GM19035 (cell line): Measurements from ENCODE around the gene ALDH3A2.
"Not testable (repeated sequence)": the region's sequence is repeated elsewhere in the genome, so short reads cannot be mapped to it uniquely, and the experiment has no call there.

Experiments used
- ATAC-seq: cut with Tn5 transposase; IDR thresholded peaks from one replicate; pipeline ENCODE4 v1.9.1; 2021; ENCODE audit not compliant: unreplicated experiment

ALDH3A2 gene

DNA sequence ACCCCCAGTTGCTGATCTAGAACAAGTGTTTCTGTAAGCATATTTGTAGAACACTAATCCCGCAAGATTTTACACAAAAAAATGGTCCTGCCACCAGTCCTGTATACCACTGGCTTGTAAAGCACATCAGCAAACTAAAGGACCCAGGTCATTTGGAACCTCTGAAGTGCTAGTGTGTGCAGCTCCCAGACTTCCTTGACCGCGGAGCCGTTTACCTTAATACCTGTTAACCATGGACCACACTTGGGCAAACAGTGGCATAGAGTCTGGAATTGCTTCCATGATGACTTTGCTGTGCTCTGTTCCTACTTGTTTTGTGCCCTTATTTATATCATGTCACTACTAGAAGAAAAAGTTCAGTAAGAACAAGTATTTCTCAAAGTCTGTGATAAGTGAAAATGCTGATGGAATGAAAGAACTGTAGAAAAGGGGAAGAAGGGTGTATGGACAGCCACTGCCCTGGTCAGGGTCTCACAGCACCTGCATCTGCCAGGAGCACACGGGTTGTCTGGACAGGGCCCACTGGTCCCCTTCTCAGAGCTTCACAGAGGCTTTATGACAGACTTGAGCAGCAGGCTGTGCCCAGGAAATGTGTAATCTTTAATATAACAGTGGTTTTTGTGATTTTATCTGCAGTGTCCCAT, 29.3 kb downstream of the ALDH3A2 start:
- no peak for ATAC-seq

DNA sequence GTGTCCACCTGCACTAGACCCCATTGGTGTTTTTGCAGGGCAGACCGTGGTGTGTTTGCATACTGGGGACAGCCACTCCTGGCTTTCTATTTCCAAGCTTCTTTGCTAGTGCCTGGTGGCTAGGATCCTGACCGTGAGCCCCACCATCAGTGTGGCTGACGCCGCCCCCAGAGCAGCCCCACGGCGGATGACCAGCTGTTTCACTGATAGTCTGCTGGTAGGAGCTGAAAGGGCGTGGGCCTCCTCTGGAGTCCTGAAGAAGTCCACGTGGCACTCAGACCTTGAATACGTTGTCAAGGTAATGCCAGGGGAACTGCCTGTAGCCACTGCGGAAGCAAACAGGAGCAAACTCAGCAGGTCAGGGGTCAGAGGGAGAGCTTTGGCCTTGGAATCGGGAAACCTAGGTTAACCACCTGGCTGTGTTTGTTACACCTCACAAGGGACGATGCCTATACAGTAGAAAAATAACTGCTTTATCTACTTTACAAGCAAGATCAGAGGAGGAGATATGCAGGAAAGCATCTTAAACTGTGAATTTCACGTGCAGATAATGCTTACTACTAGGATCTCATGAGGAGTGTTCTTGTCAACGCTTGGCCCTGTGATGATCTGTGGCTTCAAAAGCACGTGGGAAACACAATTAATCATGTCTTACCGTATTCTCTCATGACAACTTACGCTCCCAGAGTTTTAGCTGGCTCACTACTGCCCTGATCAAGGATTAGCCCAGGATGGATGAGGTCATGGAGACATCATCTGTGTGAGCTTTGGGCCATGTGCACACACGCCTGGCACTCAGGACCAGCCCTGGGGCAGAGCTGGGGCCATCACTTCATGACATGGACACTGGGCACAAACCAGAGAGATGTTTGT, 30.3 kb downstream of the ALDH3A2 start:
- no peak for ATAC-seq

DNA sequence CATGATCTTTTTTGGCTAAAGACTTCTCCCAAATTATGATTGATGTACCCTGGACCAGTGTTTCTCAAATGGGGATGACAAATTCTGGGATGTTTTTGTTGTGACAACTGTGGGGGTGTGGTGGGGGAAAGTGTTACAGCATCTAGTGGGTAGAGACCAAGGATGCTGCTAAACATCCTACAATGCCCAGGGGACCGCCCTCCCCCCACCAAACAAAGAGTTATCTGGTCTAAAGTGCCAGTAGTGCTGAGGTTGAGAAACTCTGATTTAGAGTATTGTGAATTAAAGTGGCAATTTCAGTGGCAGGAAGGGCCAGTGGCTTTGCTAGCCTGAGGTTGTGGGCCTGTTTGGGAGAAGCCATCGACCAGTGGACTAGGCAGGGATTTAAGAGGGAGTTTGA, 34.6 kb downstream of the ALDH3A2 start:
- no peak for ATAC-seq

DNA sequence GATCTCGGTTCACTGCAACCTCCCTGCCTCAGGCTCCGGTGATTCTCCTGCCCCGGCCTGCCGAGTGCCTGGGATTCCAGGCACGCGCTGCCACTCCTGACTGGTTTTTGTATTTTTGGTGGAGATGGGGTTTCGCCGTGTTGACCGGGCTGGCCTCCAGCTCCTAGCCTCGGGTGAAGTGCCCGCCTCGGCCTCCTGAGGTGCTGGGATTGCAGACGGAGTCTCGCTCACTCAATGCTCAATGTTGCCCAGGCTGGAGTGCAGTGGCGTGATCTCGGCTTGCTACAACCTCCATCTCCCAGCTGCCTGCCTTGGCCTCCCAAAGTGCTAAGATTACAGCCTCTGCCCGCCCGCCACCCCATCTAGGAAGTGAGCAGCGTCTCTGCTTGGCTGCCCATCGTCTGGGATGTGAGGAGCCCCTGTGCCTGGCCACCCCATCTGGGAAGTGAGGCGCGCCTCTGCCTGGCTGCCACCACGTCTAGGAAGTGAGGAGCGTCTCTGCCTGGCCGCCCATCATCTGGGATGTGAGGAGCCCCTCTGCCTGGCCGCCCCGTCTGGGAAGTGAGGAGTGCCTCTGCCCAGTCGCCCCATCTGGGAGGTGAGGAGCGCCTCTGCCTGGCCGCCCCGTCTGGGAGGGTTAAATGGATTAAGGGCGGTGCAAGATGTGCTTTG, 36.5 kb downstream of the ALDH3A2 start:
- ATAC-seq: not testable (repeated sequence)

DNA sequence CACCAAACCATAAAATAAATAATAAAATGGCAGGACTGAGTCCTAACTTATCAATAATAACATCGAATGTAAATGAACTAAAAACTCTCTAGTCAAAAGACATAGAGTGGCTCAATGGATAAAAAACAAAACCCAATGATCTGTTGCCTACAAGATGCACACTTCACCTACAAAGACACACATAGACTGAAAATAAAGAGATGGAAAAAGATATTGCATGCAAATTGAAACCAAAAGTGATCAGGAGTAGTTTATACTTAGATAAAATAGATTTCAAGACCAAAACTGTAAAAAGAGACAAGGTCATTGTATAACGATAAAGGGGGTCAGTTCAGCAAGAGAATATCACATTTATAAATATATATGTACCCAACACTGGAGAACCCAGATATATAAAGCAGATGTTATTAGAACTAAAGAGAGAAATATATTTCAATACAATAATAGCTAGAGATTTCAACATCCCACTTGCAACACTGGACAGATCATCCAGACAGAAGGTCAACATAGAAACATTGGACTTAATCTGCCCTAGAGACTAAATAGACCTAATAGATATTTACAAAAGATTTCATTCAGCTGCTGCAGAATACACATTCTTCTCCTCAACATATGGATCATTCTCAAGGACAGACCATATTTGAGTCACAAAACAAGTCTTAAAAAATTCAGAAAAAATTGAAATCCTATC, 38.0 kb downstream of the ALDH3A2 start:
- ATAC-seq: no peak

DNA sequence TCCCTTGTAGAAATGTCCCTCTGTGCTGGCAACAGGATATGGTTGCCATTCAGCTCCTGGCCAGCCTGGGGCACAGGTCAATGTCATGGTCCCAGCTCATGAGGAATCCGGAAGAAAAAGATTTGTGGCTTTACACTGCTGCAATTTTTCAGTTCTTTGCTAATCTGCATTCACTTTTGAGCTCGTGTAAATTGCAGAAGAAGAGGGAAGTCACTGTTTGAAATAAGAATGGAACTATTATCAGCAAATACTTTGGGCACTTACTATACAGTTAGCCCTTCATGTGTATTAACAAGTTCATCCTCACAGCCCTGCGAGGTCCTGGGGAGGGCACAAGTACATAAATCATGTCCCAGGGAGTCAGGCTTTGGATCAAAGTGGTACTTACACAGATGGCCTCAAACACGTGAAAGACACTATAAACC, 53.7 kb downstream of the ALDH3A2 start:
- ATAC-seq: no peak

DNA sequence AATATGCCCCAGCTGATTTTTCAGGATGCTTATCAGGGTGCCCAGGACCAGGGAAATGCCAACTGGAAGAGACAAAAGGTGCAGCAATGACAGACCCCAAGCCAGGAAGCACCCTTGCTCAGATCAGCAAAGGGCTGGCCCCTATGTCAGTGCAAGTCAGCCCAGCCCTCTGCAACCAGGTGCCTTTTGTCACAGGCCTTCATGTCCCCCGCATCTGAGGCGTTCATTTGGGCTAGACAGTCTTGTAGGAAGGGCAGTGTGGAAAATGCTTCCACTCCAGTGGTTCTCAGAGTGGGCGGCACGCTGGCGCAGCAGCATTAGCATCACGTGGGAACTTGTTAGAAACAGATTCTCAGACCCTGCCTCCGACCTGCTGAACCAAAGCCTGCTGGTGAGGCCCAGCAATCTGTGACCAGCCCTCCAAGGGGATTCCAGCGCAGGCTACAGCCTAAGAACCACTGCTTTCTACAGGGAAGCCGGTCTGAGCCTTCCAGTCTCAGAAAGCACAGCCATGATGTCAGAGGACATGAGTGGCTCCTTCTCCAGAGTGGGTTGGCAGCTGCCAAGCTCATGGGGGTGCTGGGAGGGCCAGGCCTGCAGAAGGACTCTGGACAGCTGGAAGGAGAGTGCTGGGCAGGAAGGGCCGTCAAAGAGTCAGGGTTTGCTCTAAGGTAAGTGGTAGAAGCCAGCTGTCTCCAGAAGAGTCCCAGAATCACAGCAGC, 54.7 kb downstream of the ALDH3A2 start:
- ATAC-seq: no peak

DNA sequence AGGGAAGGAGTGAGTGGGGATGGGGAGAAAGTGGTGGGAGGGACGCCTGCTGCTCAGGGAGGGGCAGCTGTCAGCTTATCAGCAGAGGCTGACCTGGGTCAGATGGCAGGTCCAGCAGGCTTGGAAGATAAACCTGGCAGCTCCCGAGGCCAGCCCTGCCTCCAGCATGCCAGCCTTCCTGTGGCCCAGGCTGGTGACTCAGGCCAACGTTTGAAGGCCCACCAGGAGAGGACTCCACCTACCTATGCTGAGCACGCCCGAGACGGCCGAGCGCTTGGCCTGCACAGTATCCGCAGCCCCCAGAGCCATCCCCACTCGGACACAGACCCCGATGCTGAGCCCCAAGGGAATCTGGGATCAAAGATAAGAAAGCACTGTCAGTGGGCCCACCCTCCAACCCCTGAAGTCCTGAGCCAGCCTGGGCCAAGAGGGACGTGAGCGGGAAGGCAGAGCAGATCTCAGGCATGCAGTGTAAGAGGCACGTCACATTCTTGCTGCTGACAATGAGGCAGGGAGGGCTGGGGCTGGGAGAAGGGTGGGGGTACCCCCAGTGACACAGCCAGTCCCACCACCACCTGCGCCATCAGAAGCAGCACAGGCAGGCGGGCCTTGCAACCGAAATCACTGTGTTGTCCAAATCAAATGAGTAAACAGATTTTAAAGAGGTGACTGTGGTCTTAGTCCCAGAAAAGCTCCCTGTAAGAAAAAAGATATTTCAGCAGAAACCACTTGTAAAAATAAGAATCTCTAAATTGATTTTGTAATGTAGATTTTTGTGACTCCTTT, 55.5 kb downstream of the ALDH3A2 start:
- ATAC-seq: no peak

DNA sequence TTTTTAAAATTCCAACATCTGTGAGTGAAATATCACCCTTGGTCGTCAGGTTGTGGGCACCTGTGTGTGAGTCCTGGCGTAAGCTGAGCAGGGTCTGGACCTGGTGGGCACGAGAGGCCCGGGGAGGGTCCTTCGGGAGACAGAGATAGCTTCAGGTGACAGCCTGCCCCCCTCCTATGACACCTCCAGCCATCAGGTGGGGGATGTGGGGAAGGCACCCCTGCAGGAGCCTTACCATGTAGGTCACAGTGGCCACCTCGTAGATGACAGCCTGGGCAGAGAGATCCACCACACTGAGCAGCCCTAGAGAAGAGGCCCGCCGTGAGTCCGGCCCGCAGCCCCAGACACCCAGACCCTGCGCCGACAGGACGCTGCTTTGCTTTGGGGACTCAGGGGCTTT, 56.6 kb downstream of the ALDH3A2 start:
- ATAC-seq: no peak

DNA sequence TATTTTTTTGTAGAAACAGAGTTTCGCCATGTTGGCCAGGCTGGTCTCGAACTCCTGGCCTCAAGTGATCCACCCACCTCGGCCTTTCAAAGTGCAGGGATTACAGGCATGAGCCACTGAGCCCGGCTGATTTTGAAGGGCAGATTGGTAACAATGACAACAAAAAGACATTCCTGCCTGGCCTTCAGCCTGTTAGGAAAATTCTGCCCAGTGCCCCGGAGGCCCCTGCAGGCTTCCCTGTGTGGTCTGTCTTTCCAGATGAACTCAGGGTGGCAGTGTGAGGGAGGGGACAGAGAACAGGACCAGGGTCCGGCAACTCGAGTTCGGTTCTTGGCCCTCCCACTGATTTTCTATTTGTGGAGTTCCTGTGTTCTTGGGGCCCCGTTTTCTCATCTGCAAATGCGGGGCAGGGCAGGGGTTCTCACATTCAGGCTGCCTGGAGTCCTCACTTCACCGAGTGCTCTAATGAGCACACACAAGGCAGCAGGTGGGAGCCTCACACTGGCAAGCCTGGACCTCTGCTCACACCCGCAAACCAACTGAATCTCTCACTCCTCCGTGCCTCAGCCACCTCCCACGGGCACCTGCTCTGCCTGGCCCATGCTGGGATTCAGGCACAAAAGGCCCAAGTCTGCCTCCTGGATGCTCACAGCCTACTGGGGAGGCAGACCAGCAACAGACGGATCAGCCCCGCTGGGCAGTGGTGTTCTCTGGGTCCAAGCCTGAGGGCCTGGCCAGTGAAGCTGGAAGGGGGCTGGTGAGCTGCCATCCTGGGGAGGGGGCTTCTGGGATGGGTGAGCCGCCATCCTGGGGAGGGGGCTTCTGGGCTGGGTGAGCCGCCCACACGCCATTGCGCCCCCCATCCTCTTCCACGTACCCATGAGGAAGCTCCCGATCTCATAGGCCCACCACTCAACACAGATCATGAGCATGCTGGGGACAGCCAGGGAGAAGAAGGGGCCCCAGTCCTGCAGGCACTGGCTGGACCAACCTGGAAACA, 57.5 kb downstream of the ALDH3A2 start:
- ATAC-seq: no peak

DNA sequence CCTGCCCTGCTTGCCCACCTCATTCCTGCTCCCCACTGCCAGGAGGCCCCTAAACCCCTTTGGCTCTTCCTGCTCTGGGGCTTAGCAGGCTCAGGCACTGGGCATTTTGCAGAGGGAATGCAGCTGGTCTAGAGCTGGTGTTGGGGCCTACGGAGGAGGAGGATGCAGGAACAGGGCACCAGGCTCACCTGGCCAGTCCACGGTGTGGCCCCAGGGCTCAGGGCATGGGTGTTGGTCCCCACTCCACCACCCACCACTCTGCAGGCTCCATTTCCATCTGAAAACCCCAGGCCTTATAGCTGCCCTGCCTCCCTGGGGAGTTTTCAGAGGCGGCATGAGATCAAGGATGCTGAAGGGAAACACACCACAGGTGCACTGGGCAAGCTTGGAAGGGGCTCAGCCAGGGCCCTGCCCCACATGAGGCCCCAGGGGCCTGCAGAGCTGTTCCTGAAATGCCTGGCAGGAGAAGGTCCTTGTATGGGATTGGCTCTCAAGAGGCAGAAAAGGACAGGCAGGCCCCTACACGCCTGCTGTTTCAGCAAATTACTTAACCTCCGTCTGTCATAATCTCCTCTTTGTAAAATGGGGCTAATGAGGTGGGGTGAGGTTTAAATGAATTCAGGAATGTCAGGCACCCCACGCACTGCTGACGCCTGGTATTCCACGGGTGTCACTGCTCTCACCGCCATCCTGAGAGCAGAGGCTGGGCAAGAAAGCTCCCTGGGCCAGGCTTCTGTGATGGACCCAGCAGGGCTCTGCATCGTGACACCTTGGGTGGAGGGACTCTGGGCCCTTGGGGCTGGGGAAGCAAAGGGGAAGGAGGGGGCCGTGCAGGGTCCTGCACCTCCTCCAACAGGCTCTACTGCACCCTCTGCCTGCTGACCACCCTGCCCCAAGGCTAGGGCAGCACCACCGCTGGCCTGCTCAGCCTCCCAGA, 58.5 kb downstream of the ALDH3A2 start:
- no peak for ATAC-seq

DNA sequence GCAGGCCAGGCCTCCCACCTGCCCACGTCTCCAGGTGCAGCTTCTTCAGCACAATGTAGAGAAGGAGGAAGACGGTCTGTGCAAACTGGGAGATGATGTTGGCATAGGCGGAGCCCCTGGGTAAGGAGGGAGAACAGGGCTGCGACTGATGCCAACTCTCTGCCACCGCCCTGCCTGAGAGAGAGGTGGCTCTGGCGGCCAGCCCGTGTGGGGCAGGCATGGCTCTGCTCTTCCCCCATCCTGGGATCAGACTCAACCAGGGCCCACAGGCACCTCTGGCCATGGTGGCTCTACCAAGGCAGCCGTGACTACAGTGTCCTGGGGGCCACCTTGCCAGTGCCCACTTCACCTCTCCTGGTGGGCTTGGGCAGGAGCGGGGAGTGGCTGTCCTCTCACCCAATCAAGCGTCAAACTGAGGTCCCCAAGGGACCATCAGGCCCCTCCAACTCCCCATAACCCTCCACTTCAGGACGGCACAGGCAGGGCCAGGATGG, 59.2 kb downstream of the ALDH3A2 start:
- ATAC-seq: no peak

DNA sequence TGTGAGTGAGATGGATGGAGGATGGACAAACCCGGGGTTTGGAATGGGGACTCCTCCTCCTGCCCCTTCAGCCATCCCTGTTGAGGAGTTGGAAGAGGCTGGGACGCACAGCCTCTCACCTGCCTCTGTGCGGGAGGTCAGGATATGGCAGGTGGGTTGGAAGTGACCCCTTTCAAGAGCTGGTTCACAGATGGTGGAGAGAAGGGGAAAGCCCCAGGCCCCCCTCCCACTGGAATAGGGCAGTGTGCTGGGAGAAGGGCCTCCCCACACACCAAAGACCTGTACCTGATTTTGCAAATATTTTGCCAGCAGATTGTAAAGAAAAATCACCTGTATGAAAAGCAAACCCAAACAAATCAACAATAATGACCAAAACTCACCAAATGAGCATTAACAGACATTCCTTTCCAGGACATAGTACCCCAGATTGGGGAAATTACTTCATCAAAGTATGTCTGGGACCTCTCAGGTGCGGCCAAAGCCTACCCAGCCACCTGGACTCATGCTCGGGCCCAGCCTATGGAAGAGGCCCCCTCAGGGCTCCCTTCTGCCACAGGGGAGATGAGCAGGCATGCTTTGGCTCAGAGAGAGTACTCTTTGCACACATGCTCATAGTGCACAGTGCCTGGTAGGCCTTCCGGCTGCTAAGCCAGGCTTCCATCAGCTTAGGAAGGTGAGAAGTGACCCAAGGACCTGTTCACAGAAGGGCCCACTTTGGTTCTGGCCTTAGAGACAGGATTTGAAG, 60.1 kb downstream of the ALDH3A2 start:
- no peak for ATAC-seq

DNA sequence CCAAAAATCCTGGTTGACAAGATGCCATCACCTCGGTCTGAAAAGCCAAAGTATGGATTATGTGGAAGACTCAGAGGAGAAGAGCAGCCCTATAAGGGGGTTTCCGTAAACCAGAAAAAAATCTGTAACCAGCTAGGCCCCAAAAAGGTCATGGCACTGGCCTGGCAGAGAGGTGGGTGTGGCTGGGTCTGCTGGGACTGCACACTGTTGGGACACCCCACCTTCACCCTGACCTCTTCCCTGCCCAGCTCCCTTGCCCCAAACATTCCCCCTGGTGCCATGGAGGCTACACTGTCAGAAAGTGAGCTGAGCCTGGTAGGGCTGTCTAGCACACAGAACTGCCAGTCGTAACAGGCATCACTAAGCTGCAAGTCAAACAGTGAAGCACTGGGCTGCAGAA, 61.3 kb downstream of the ALDH3A2 start:
- no peak for ATAC-seq

DNA sequence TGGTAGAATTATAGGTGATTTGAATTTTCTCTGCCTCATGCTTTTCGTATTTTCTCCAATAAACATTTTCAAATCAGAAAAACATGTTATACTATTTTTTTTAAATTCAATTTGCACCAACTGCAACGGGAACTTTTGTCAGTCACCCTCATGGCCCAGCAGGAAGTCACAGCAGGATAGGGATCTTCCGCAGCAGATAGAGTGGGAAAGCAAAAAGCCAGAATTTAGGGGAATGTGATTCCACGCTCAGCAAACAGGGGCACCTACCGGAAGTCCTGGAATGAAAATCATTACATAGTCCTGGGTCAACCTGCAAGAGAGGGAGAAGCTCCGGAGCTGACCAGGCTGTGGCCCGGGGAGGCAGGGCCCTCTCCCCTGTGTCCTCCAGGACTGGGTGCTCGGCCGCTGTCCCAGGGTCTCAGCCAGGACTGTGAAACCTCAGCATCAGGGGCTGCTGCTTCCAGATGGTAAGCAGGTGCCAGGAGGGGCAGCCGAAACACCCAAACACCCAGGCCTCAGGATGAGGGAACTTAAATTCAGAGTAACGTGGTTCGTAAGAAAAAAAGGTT, 64.0 kb downstream of the ALDH3A2 start:
- ATAC-seq: no peak

DNA sequence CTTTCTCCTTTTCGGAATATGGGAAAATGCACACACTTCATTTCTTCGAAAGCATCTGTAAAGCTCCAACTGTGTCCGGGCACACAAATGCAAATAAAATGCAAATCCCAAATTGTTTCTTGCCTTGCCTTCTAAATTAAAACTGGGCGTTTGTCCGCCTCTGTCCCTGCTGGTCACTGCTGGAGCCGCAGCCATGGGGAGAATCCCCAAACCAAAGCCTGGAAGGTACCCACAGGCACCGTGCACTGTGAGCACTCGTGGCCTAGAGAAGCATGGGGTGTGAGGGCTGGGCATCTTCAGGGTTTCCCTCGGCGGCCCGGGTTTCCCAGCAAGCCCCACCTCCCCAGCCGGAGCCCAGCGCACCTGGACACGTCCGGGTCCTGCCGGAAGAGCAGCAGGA, 64.9 kb downstream of the ALDH3A2 start:
- no peak for ATAC-seq
